Hepatocyte (in vitro differentiated cells): ENCODE measurements around the gene ADAMTS14.

Source experiments
- CTCF ChIP-seq: fragments of 200-600 bp; sonication (generic); IDR thresholded peaks from 2 replicates; pipeline ENCODE4 v1.5.1; 2016; ENCODE audit warnings: antibody characterized with exemption, mild to moderate bottlenecking; ENCODE audit not compliant: poor library complexity
- EZH2phosphoT487 ChIP-seq: fragments of 200-600 bp; sonication (generic); IDR thresholded peaks from one replicate; pipeline ENCODE4 v1.6.1; 2018; ENCODE audit warnings: antibody characterized with exemption, mild to moderate bottlenecking, low read depth, moderate library complexity; ENCODE audit not compliant: unreplicated experiment, severe bottlenecking

GRCh38 chr10:70743430-70743788 lies 71.1 kb downstream of the ADAMTS14 start:
- TF ChIP-seq CTCF (no peak), EZH2phosphoT487 (no peak)
